ENCODE measurements around the gene DSG4.

GRCh38 chr18:31429623-31430022 is 53.0 kb downstream of the DSG4 start:
- no peak for TF ChIP-seq SUZ12 (IDR thresholded peaks at IDR 0.05; ENCODE audit: extremely low read depth, insufficient read depth, insufficient read length)
- no peak for TF ChIP-seq YY1 (IDR thresholded peaks at IDR 0.05; ENCODE audit: insufficient read depth, insufficient read length)
- no peak for TF ChIP-seq ZNF274 (IDR thresholded peaks at IDR 0.05; ENCODE audit: low read depth, low read length)
